Raji (cell line): ENCODE data around the gene HPCAL1.

ENCODE experiments used
- POLR2A ChIP-seq: IDR thresholded peaks from 2 replicates; pipeline ENCODE4 v1.6.1; 2011; ENCODE audit warnings: low read depth, low read length, control low read depth; ENCODE audit not compliant: insufficient read depth

Gene HPCAL1

DNA sequence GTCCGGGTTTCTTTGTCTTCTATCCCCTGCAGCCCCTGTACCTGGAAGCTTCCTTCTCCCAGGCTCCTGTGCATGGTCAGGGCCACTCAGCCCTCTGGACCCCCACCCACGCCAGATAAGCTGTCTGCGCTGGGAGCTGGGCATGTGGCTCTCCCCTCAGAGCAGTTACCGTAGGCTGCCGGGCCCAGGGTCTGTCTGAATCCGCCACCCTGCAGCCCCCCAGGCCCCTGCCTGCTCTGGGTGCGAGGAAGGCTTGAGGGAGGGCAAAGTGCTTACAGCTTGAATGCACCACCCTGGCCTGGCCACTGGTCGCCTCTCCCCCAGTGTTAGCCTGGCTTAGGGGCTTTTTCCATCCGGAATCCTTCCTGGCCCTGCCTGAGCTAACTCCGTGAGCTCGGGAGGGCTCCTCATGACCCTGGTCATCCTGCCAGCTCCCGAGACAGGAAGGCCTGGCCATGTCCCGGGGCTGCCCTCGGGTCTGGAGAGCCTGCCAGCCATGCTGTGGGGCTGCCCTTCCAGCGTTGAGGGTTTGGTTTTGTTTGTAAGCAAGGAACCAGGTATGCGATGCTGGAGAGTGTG, 94.7 kb downstream of the HPCAL1 start:
- TF ChIP-seq POLR2A, result no peak

DNA sequence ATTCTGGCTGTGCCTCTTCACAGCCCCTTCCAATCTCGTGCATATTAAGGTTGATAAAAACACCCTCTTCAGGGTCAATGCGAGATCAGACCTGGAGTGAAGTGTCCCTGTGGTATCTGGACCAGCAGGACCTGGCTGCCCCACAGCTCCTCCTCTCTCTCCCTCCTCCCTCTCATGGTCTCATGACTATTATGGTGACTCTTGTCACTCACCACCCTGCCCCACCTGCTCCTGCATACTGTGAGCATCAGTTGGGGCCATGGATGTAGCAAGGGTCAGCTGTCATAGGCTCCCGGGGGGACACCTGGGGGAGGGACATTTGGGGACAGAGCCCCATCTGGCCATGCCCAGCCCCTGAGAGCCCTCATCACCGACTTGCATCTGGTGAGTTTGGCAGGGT, 95.2 kb downstream of the HPCAL1 start:
- TF ChIP-seq POLR2A, result no peak

DNA sequence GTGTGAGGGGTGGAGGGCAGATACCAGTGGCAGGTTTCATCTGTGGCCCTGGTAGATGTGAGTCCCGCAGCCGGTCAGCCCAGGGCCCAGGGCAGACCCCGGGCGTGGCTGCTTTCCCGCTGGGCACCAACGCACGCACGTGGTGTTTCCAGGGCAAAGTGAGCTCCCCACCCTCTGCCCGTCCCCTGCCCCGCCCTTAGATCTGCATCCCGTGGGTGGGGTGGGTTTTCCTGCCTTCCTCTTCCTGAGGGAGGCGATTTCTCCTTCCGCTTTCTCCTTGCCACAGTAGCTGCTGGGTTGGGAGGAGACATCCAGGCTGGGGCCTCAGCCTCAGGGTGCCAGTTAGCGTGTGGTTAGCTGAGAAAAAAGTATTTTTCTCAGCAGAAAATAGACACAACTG, 95.8 kb downstream of the HPCAL1 start:
- TF ChIP-seq POLR2A, result no peak

DNA sequence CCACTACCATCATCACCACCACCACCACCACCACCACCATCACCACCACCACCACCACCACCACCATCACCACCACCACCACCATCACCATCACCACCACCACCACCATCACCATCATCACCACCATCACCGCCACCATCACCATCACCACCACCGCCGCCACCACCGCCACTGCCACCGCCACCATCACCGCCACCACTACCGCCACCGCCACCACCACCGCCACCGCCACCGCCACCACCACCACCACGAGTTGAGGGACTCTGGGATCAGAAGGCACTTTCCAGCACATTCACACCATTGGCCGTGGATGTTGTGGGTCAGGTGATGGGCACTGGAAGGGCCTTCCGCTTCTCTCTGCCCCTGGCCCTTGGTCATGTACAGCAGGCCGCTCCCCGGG, 96.7 kb downstream of the HPCAL1 start:
- no peak for TF ChIP-seq POLR2A

DNA sequence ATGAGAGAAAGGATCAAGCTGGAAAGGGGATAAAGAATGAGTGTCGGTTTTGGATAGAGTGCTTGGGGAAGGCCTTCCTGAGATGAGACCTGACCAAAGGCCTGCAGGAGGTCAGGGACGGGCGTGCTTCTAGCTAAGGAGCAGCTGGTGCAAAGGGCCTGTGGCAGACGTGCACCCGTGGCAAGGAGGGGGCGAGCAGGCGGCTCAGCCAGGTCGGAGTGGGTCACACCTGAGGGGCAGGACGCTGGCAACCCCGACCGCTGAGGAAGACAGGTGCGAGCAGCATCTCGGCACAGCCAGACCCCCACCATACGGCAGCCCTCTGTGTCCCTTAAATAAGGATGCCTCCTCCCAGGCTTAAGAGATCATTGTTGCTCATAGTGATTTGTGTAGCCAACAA, 97.3 kb downstream of the HPCAL1 start:
- no peak for TF ChIP-seq POLR2A

DNA sequence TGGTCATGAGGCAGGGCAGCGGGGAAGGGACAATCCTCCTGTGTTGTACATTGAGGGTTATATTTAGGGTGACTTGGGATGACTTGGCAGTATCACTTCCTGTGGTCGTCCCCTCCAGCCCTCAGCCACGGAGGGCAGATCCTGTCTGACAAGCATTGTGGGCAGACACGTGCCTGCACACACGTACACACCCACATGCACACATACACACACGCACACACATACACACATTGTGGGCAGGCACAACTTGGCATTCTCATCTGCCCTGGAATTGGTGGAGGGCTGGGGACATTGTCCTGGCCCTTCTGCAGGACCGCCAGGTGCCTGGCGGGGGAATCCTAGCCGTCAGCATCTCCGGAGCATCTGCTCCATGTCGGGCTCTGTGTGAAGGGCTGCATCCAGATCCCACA, 97.9 kb downstream of the HPCAL1 start:
- TF ChIP-seq POLR2A, result no peak

DNA sequence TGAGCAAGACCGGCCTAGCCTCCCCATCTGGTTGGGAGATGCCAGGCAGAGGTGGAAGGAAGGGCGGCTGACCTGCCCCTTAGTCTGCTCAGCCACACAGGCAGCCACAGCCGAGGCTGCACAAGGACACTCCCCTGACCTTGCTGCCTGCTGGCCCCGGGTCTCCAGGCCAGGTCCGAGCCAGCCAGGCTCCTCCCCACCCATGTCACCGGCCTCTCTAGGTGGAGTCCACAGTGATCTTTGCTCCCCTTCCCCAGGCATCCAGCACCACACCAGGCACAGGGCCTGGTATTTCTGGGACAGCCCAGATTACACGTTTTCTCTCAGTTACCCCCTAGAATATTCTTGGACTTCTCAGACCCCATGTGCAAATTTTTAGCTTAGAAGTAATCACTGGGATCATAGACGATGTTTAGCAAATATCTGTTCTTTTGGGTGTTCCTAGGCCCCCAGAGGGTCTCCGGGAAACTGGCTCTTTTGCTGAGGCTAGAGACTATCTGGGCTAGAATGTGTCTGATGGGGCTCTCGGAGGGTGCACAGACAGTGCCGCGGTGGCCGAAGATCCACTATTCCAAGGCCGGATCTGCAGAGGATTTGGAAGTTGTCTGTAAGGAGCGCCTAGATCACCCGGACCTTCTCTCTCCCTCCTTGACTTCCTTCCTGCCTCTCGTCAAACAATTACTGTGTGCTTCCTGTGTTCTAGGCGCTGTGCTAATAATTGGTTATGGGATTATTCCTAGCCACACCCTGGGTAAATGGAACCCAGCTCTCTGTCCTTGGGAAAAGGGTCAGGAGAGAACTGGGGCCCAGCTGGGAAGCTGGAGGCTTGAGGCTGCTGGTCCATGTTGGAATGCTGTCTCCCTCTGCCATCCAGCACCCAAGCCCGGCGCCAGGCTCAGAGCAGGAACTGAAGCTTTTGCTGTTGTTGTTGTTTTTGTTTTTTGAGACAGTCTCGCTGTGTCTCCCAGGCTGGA, 98.6 kb downstream of the HPCAL1 start:
- TF ChIP-seq POLR2A, result no peak

DNA sequence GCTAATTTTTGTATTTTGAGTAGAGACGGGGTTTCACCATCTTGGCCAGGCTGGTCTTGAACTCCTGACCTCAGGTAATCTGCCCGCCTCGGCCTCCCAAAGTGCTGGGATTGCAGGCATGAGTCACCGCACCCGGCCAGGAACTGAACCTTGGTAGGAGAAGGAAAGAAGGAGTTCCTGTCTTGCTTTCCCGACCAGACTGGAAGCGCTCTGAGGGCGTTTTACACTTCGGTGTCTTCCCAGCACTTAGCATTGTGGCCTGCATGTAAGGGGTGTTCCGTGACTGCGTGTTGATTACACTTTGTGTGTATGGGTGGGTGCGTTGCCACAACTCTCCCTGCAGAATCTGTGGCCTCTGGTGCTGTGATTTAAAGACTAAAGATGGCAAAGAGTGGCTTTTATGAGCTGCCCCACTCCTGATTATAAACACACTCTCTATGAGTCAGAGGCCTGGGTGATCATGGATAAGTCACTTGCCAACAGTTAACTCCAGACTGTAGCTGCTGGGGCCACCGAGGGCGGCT, 99.4 kb downstream of the HPCAL1 start:
- no peak for TF ChIP-seq POLR2A

DNA sequence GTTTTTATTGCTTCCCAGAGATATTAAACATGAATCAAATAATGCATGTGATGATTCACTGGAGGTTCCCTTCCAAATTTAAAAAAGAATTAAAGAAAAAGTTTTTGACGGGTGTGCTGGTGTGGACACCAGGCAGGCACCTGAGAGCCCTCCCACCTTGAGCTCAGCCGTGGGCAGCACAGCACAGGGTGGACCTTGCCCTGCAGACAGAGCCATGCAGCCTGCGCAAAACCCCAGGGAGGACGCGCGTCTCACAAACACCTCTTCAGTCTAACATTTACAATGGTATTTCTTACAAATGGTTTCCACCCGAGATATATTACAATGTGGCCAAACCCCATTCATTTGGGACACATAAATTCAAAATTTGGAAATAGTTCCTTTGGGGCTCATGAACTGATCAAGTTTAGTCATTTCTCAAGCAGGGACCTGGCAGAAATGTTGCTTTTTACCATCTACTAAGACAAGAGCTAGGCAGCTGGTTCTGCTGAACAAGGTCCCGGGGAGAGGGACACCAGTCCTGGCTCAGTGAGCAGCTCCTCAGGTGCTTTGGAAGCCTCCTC, 100.0 kb downstream of the HPCAL1 start:
- TF ChIP-seq POLR2A, result no peak

DNA sequence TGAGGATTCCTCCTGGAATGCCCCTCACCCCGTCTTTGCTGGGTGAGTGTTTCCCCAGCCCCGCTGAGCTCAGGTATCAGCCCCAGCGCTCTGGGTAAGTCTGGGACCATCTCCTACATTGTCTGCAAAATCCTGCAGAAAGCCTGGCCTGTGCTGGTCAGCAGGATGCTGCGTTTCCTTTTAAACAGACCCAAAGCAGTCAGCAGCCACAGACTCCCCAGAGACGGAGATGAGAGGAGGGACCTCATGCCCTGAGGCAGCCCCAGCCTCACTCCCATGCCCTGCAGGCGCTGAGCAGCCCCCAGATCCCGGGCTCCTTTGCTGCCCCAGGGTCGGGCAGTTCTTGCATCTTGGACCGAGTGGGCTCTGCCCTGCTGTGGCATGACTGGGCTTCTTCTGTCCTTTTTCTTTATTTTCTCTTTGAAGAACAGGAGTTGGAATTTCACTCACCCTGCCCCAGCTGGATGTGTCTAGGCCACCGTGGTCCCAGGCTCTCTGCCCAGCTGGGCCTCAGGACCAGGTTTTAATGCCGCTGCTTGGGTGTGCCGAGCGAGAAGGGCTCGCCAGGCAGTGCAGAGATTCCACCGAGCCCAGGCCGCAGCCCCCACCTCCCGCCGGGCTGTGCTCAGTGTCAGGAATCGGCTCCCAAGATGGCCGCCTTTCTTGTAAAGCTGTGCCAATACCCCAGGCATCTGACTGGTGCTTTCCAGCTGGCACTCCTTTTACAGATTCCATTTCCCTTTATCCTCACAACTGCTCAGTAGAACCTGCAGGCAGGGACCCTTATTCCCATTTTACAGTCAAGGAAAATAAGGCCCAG, 101.8 kb downstream of the HPCAL1 start:
- no peak for TF ChIP-seq POLR2A

DNA sequence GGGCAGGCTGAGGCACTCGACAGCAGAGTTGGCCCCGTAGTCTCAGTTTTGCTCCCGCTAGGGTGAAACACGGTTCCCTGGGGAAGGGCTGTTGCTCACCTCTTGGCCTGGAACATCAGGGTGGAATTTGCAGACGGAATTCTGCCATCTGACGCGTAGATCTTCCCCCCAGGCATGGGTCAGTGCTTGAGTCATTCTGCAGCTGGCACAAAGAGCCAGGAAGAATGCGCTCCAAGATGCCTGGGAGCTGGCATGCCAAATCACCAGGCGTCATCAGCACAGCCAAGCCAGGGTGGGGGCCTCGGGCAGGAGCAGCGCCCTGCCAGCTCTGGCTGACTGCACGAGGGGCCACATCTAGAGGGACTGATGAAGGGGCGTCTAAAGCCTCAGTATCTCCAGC, 102.7 kb downstream of the HPCAL1 start:
- no peak for TF ChIP-seq POLR2A

DNA sequence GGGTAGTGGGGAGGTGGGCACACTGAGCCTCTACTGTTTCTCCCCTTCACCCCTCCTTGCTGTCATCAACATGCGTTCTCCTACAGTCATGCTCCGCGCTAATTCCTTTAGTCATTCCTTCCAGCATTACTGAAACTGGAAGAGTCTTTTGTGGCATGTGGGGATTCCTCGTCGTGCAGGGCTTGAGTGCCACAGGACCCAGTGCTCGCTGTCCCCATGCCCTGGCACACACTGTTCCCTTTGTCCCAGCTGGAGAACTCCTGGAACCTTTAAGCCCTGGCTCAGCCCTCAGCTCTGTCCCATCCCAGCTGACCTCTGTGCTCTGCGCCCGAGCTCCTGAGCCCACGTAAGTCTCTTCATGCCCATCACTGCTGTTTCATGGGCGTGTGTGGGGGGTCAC, 103.3 kb downstream of the HPCAL1 start:
- TF ChIP-seq POLR2A, result no peak

DNA sequence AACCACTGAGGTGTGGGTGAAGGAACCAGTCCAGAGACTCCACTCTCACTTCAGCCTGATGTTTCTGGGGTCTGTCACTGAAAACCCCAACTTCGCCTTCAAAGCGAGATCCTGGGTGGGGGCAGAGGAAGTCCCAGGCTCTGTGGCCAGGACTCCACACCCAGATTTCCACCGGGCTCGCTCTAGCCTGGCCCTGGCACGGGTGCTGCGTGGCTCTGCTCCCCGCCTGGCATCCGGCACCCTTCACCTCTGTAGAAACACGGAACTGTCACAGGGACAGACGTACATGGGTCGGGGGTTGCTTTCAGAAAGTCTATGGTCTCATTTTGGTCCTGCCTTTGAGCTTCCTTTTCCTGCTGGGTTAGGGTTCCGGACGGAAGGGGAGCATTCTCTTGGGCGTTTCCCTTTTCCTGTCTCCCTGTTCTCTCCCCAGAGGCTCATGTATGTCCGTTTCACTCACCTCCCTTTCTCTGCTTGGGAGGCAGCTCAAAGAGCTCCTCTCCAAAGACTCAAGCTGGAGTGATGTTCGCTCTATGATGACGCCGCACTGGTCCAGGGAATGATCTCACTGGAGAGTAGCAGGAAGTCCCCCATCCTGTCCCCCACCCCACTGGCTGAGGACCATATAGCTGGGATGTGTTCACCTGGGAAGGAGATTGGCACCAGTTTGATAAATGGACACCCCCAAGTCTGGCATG, 103.9 kb downstream of the HPCAL1 start:
- TF ChIP-seq POLR2A, result no peak

DNA sequence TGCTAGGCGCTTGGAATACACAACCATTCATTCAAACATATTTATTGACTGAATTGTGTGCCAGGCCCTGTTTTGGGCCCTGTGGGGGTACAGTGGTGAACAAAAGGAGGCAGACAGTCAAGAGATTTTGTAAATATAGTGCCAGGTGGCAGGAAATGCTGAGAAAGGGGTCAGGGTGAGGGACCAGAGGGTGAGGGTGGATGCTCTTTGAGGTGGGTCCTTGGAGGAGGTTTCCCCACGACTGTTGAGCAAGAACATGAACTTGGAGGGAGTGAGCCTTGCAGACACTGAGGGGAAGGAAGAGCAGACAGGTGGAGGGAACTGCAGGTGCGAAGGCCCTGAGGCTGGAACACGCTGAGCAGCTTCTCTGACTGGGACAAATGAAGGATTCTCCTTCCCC, 104.7 kb downstream of the HPCAL1 start:
- no peak for TF ChIP-seq POLR2A
